Astrocyte (in vitro differentiated cells and primary cell): ENCODE results near the gene RTL1. TPM values are rescaled to one million over a fixed set of nuclear protein-coding genes. Genes with fewer than 3 reads are reported as not detected.

ENCODE experiments used
- DNase-seq: peaks from one replicate; pipeline ENCODE4 v3.0.0-alpha.2; 2010; ENCODE audit warnings: low read depth
- FAIRE-seq: peaks from 2 replicates; lab custom pipeline; 2011; peaks lifted over from hg19 to GRCh38; lab: Jason Lieb, UNC
- H2AFZ ChIP-seq: 2 replicates; pipeline ENCODE4 v1.6.0; 2012; ENCODE audit warnings: low read depth, low read length, inconsistent platforms
- H3K27ac ChIP-seq: 2 replicates; pipeline ENCODE4 v1.5.1; 2011; ENCODE audit warnings: low read depth, low read length, inconsistent platforms
- H3K27me3 ChIP-seq: 2 replicates; pipeline ENCODE4 v1.6.0; 2011; ENCODE audit warnings: low read length, inconsistent platforms; ENCODE audit not compliant: insufficient read depth
- H3K36me3 ChIP-seq: 2 replicates; pipeline ENCODE4 v1.5.1; 2011; ENCODE audit warnings: low read length, inconsistent platforms; ENCODE audit not compliant: insufficient read depth
- H3K4me1 ChIP-seq: 2 replicates; pipeline ENCODE4 v1.5.1; 2011; ENCODE audit warnings: low read length, inconsistent platforms; ENCODE audit not compliant: insufficient read depth
- H3K4me2 ChIP-seq: 2 replicates; pipeline ENCODE4 v1.6.0; 2012; ENCODE audit warnings: low read length, inconsistent platforms
- H3K4me3 ChIP-seq: 2 replicates; pipeline ENCODE4 v1.5.1; 2011; ENCODE audit warnings: low read depth, mild to moderate bottlenecking, low read length, inconsistent platforms; ENCODE audit not compliant: insufficient read depth
- H3K79me2 ChIP-seq: 2 replicates; pipeline ENCODE4 v1.6.0; 2012; ENCODE audit warnings: mild to moderate bottlenecking, low read length, inconsistent platforms; ENCODE audit not compliant: insufficient read depth
- H3K9ac ChIP-seq: 2 replicates; pipeline ENCODE4 v1.6.0; 2012; ENCODE audit warnings: mild to moderate bottlenecking, low read length, inconsistent platforms
- H3K9me3 ChIP-seq: 2 replicates; pipeline ENCODE4 v1.5.1; 2012; ENCODE audit warnings: low read depth, mild to moderate bottlenecking, low read length, inconsistent platforms; ENCODE audit not compliant: insufficient read depth
- H4K20me1 ChIP-seq: 2 replicates; pipeline ENCODE4 v1.6.0; 2012; ENCODE audit warnings: low read length, inconsistent platforms; ENCODE audit not compliant: insufficient read depth
- H3K27ac Mint-ChIP-seq: one replicate; pipeline ENCODE4 v1.8.0; 2021; ENCODE audit warnings: mild to moderate bottlenecking, mixed read lengths; ENCODE audit not compliant: unreplicated experiment
- H3K27me3 Mint-ChIP-seq: one replicate; pipeline ENCODE4 v1.8.0; 2021; ENCODE audit warnings: low read depth, mixed read lengths; ENCODE audit not compliant: unreplicated experiment
- H3K36me3 Mint-ChIP-seq: one replicate; pipeline ENCODE4 v1.8.0; 2021; ENCODE audit warnings: low read depth, mixed read lengths; ENCODE audit not compliant: unreplicated experiment
- H3K4me1 Mint-ChIP-seq: one replicate; pipeline ENCODE4 v1.8.0; 2021; ENCODE audit warnings: low read depth, mixed read lengths; ENCODE audit not compliant: unreplicated experiment
- H3K4me3 Mint-ChIP-seq: one replicate; pipeline ENCODE4 v1.8.0; 2021; ENCODE audit warnings: mild to moderate bottlenecking, moderate library complexity, mixed read lengths; ENCODE audit not compliant: unreplicated experiment
- H3K9me3 Mint-ChIP-seq: one replicate; pipeline ENCODE4 v1.8.0; 2021; ENCODE audit warnings: mild to moderate bottlenecking, mixed read lengths; ENCODE audit not compliant: unreplicated experiment
- EZH2 ChIP-seq: IDR thresholded peaks from 2 replicates; pipeline ENCODE4 v1.6.1; 2012; ENCODE audit warnings: mild to moderate bottlenecking, low read length, inconsistent platforms; ENCODE audit not compliant: insufficient read depth
- total RNA-seq: library from RNA; stranded (reverse); gene quantifications from 2 replicates; pipeline ENCODE4 v1.2.1, GENCODE V29; 2021
- TF ChIP-seq, protein P1 (sequence below): IDR thresholded peaks from 2 replicates; pipeline ENCODE4 v1.5.1; 2011; ENCODE audit warnings: low read depth, mild to moderate bottlenecking, inconsistent platforms, low read length, moderate library complexity; ENCODE audit not compliant: insufficient read depth

RTL1 gene
- total RNA-seq, 1 donor from 2014 or later = 0.18 TPM

DNA sequence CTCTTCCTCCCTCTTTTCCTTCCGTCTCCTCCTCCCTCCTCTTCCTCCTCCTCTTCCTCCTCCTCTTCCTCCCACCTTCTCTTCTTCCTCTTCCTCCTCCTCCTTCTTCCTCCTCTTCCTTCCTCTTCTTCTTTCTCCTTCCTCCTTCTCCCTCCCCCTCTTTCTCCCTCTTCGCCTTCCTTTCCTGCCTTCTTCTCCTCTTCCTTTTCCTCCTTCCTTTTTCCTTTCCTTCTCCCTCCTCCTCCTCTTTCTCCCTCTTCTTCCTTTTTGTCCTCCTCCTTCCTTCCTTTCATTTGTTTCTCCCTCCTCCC lies 41.6 kb downstream of the RTL1 start:
- no peak overlapping the region for H3K27ac ChIP-seq
- H3K4me2 ChIP-seq = no peak overlapping the region
- Mint-ChIP-seq H3K36me3 (no peaks in the 10 kb centered on the region), H3K4me1 (no peaks in the 10 kb centered on the region), H3K9me3 (peaks cover 2% of the 10 kb centered on the region), H3K4me3 (no peak overlapping the region), H3K27me3 (peaks cover 52% of the 10 kb centered on the region), H3K27ac (no peak overlapping the region)
- H3K27me3 ChIP-seq = no peaks in the 10 kb centered on the region
- peaks cover 6% of the 10 kb centered on the region for H3K4me1 ChIP-seq
- H3K79me2 ChIP-seq = peaks cover 85% of the 10 kb centered on the region
- DNase-seq (no peak), FAIRE-seq (no peak)
- peaks cover 18% of the 10 kb centered on the region for H3K36me3 ChIP-seq
- H4K20me1 ChIP-seq = peaks cover 98% of the 10 kb centered on the region
- no peak overlapping the region for H3K9ac ChIP-seq
- H3K4me3 ChIP-seq = no peak overlapping the region
- H3K9me3 ChIP-seq = no peaks in the 10 kb centered on the region
- TF ChIP-seq, protein P1, sequence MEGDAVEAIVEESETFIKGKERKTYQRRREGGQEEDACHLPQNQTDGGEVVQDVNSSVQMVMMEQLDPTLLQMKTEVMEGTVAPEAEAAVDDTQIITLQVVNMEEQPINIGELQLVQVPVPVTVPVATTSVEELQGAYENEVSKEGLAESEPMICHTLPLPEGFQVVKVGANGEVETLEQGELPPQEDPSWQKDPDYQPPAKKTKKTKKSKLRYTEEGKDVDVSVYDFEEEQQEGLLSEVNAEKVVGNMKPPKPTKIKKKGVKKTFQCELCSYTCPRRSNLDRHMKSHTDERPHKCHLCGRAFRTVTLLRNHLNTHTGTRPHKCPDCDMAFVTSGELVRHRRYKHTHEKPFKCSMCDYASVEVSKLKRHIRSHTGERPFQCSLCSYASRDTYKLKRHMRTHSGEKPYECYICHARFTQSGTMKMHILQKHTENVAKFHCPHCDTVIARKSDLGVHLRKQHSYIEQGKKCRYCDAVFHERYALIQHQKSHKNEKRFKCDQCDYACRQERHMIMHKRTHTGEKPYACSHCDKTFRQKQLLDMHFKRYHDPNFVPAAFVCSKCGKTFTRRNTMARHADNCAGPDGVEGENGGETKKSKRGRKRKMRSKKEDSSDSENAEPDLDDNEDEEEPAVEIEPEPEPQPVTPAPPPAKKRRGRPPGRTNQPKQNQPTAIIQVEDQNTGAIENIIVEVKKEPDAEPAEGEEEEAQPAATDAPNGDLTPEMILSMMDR = no peak
- no peak for TF ChIP-seq EZH2
- H2AFZ ChIP-seq = no peak overlapping the region

DNA sequence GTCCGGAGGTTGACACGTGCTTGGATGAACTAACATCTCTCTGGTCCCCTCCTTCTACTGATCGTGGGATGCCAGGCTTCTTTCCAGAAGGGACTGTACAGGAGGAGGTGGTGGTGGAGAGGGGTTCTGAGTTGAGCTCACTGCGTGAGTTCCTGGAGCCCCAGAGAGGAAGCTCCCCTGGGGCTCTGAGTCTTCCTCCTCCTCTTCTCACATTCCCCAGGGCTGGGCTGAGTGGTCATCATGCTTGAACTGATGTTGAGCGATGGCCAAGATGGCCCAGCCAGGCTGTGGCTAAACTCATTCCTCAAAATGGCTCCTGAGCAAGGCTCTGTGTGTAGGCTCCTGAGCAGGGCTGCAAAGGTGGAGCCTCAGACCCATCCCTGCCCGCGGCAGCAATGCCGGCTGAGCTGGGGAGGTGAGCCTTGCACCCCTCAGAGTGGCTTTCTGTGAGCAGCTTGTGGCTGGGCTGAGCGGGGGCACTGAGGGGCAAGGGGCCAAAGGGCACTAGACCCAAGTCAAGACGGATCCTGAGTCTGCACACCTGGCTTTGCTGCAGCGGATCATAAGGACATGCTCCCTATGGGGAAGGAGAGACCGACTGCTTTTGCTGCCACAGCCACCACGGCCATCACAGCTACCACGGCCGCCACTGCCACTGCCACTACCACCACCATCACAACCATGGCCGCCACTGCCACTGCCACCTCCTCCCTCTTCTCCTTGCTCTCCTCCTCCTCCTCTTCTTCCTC lies 42.2 kb downstream of the RTL1 start:
- H4K20me1 ChIP-seq = peaks cover 98% of the 10 kb centered on the region
- peaks cover 86% of the 10 kb centered on the region for H3K79me2 ChIP-seq
- no peak overlapping the region for H3K27ac Mint-ChIP-seq

More for the DNA sequence above, 42.2 kb downstream of the RTL1 start:
- FAIRE-seq = no peak
- Histone ChIP-seq H3K4me2 (no peak overlapping the region), H3K9me3 (no peaks in the 10 kb centered on the region), H2AFZ (no peak overlapping the region), H3K4me1 (peaks cover 6% of the 10 kb centered on the region), H3K27ac (no peak overlapping the region), H3K9ac (no peak overlapping the region), H3K4me3 (no peak overlapping the region), H3K27me3 (no peaks in the 10 kb centered on the region), H3K36me3 (peaks cover 18% of the 10 kb centered on the region)
- H3K4me3 Mint-ChIP-seq = no peak overlapping the region
- no peaks in the 10 kb centered on the region for H3K36me3 Mint-ChIP-seq
- H3K9me3 Mint-ChIP-seq = peaks cover 2% of the 10 kb centered on the region
- H3K4me1 Mint-ChIP-seq = no peaks in the 10 kb centered on the region
- H3K27me3 Mint-ChIP-seq = peaks cover 52% of the 10 kb centered on the region
- TF ChIP-seq EZH2 = no peak
- TF ChIP-seq, protein P1 = no peak
- DNase-seq = no peak
